Esophagus muscularis mucosa (tissue), 4 donors: ENCODE data around the gene GALNTL6.

Source experiments
- CTCF ChIP-seq, 3 experiments: fragments of 200-600 bp in 2 of 3; fragments of 450-650 bp in 1 of 3; sonication (generic) in 2 of 3; IDR thresholded peaks; one replicate each; pipeline ENCODE4 v1.5.1; 2017 to 2019; ENCODE audit warnings: antibody characterized with exemption in 3 of 3, mild to moderate bottlenecking in 2 of 3, moderate library complexity in 1 of 3
- EP300 ChIP-seq: sonication (generic); formaldehyde crosslinking; IDR thresholded peaks from one replicate; pipeline ENCODE4 v1.6.1; 2017; ENCODE audit warnings: antibody characterized with exemption
- POLR2A ChIP-seq: fragments of 450-650 bp; IDR thresholded peaks from one replicate; pipeline ENCODE4 v1.6.1; 2017; ENCODE audit warnings: antibody characterized with exemption, moderate library complexity, mild to moderate bottlenecking, low read depth
- POLR2AphosphoS5 ChIP-seq, 2 donors: sonication (generic); formaldehyde crosslinking; IDR thresholded peaks; one replicate each; pipeline ENCODE4 v1.6.1; 2017; ENCODE audit warnings: antibody characterized with exemption in 2 of 2

DNA sequence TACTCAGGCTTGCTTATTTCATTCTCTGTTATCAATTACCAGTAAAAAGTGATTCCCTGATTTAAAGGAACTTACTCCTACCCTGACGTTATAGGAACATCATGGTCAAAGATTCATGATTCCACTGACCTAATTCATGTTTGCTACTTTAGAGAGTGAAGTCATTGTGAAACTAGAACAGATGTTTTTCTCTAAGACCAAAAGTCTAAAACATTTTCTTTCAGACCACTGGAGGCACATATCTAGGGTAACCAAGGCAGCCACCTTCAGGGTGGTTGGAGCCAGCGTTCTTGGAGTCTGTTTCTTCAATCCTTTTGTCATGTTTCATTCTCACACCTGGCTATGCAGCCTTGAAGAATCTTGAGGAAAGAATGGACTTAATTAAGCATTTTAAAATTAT lies 77.8 kb downstream of the GALNTL6 start:
- no peak for TF ChIP-seq EP300
- no peak for TF ChIP-seq POLR2A
- no peak for TF ChIP-seq CTCF (IDR thresholded peaks at IDR 0.05)
- TF ChIP-seq POLR2AphosphoS5 (IDR thresholded peaks at IDR 0.05), result no peak
